C1 segment of cervical spinal cord (tissue), 14 donors: ENCODE measurements around the gene RNF34.

Experiments
- DNase-seq, 14 donors: peaks; one replicate each; lab custom pipeline; 2025; lab: John Stamatoyannopoulos, UW

RNF34 gene

DNA sequence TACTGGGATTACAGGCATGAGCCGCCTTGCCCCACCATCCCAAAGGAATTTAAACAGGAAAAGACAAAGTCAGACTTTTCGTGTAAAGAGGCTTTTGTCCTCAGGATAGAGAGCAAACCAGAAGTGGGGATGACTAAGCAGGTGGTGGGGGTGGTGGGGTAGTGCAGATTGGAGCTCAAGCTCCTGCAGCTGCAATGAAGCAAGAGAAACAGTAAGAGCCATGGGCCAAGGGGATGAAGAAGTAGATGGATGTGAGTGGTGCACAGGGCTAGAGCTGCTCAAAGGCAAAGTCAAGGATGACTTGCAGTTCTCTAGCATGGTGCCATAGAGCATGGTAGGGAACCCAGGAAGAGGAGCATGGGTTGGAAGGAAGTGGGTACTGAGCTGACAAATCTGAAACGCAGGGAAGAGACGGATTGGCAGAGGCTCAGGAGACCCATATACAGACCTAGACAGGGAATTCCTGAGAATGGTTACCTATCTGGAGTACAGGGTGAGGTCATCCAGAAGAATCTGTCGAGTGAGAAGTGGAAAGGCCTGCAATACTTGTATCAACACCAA, 11.4 kb upstream of the RNF34 start:
- no peak for DNase-seq

DNA sequence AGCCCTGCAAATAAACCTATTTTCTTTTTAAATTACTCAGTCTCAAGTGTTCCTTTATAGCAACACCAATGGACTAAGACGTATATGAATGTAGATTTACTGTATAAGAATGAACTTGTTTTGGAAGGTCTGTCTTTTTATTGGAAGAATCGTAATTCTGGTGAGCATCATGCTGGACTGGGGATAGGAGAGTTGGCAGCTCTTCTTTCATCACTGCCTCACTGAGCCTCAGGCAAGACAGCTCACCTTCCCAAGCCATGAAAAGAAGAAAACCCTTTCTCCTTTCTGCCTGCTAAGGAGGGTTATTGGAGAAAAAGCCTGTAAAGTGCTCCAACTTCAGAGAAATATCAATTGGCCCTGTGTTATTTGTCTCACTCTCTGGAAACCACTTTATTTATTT, 9.1 kb upstream of the RNF34 start:
- no peak for DNase-seq

DNA sequence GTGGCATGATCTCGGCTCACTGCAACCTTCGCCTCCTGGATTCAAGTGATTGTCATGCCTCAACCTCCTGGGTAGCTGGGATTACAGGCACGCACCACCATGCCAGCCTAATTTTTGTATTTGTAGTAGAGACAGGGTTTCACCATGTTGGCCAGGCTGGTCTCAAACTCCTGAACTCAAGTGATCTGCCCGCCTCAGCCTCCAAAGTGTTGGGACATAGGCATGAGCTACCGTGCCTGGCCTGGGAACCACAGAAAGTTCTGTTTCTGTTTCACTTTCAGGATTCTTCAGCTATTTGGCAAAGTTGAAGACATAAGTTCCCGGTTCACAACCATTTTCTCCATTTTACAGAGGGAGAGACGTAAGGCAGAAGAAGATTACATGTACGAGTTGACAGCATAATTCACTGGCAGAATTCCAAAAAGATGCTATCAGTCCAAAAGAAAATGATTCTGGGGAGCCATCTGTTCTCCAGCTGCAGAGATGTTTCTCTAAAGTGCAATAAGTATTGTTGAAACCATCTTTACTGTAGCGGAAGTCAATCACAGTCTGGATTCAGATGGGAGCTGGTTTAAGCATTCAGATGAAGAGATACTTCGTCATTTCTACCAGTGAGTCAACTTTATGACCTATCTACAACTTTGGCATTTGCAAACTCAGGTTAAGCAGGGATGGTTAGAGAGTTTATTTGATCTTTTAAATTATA, 8.1 kb upstream of the RNF34 start:
- no peak for DNase-seq

DNA sequence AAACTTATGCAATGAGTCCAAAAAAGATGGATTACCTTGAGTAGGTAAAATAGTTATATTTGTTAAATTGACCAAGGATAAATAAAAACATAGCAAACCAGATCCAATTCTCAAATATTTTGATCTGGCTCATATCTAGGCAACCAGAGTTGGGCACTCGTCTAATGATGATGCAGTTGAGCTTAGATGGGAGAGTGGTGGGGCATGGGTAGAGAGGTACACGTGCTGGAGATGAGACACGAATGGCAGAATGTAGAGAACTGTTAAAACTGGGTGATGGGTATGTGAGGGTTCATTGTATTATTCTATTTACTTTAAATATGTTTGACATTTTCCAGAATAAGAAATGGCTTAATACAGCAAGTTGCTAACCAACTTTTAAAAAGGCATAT, 7.6 kb upstream of the RNF34 start:
- no peak for DNase-seq

DNA sequence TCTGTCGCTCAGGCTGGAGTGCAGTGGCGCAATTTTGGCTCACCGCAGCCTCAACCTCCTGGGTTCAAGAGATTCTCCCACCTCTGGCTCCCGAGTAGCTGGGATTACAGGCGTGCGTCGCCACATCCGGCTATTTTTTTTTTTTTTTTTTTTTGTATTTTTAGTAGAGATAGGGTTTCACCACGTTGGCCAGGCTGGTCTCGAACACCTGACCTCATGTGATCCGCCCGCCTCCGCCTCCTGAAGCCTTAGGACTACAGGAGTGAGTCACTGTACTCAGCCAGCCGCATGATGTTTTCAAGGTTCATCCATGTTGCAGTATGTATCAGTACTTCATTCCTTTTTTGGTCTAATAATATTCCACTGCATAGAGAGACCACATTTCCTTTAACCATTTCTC, 2.4 kb upstream of the RNF34 start:
- DNase-seq = no peak

DNA sequence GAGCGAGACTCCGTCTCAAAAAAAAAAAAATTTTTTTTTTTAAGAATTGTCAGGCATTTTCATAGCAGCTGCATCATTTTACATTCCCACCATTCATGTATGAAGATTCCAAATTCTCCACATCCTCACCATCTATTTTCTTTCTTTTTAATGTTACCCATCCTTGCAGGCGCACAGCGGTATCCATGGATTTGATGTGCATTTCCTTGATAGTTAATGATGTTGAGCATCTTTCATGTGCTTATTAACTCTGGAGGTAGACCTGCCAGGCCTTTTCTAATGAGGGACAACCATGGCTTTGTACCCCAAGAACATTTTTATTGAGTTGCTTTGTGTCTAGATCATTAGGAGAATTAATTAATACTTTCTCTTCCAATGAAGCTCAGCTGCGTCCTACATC, 1.6 kb upstream of the RNF34 start:
- DNase-seq = no peak

DNA sequence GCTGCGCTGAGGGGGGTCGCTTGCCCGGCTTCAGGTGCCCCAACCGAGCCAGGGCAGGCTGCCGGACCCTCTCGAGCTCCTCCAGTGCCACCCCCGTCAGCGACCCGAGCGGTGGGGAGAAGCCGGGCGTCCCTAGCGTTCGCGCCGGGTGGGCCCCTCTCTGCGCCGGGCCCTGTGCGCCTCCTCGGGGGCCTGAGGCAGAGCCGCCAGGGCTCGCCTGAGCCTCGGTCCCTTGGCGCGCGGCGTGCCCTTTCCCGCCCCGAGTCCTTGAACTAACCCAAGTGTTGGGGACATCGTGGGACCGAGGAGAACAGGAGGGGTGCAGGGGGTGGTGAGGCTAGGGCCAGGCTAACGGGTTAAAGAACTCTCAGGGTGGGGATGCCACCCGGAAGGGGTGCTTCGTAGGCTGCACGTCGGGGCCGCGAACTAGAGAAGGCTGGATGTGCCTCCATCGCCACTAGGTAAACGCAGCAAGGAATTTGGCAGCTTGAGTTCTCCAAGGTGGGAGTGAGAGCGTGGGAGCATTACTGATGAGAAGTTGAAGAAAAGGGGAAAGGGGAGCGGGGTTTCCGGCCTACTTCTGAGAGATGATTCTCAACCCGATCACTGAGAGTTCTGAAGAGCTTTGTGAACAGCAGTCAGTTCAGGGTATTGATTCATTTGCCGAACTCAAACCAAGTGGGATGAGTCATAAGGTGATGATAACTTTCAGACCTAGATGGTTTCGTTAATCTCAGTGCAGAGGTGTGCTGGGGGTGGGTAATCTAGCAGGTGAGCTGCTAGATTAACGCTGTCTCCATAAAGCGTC, 618 bp downstream of the RNF34 start:
- peak in 8 of 14 donors; percentile 15 to 65 (median 40) for DNase-seq

DNA sequence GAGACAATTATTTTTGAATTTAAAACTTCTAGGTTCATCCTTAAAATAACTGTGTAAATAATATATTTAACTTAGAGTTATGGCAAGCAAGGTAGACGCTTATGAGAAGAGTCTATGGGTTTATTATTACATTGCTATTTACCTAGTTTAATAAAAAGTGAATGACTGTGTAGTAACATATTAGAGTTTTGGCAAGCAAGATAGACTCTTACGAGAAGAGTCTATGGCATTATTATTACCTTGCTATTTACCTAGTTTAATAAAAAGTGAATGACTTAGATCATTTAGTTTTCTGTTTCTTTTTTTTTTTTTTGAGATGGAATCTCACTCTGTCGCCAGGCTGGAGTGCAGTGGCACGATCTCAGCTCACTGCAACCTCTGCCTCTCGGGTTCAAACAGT, 3.8 kb downstream of the RNF34 start:
- DNase-seq = no peak

DNA sequence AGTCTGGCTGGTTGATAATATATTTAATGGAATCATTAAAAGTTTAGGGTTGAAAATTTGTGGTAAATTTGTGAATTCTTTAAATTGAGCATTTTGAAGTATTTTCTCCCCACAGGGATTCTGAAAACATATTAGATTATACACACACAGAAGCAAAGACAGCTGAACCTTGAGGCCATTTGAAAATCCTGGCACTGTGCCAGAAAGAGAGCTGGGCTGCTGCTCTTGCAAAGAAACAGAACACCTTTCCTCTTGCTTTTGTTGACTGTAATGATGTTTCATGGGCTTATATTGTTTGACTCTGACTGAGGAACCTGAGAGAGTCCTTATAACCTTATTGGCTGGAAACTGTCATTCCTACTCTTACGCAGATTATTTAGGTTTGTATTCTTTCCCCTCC, 4.8 kb downstream of the RNF34 start:
- no peak for DNase-seq

DNA sequence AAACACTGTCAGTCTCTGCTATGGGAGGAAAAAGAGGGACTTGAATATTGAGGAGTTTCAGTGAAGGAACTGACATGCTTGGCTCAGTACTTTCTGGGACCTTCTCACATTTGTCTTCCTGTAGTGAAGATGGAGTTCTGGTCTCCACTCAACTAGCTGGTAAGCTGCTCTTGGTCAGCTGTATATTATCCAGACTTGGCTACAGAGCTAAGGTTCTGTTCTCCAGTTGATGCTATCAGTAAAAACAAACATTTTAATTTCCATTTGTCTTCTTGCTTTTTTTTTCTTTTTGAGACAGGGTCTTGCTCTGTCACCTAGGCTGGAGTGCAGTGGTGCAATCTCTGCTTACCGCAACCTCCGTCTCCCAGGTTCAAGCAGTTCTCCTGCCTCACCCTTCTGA, 5.3 kb downstream of the RNF34 start:
- no peak for DNase-seq

DNA sequence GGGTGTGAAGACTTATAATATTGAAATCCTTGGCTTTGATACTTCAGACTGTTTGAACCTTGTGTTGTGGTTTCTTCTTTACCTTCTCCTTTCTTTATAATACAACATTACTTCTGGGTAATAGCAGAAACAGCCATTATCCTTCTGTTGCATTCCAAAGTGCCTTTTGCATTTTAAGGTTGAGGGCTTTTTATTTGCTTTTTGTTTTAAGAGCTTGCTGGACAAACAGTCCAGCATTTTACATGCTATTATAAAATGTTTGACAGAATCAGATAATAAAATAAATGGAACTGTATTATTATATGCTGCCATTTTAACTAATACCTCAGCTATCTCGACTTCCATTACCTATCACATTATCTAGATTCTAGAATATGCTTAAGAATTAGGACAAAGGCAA, 14.0 kb downstream of the RNF34 start:
- no peak for DNase-seq

DNA sequence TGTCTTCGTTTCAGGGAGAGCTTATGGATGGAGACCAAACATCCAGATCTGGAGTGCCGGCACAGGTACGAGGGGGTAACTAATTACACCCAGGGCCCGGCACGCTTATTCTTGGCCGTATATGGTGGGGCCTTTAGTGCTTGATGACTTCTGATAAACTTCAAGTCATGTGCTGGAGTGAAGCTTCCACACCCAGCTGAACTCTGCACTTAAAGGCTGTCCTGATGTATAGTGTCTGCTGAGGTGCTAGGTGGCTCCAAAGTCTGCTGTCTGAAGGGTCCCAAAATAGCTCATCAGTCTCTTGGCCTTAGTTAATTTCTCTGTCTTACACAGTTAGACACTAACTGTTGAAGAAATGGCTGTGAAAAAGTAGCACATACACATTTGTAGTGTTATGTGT, 17.9 kb downstream of the RNF34 start:
- DNase-seq = no peak

DNA sequence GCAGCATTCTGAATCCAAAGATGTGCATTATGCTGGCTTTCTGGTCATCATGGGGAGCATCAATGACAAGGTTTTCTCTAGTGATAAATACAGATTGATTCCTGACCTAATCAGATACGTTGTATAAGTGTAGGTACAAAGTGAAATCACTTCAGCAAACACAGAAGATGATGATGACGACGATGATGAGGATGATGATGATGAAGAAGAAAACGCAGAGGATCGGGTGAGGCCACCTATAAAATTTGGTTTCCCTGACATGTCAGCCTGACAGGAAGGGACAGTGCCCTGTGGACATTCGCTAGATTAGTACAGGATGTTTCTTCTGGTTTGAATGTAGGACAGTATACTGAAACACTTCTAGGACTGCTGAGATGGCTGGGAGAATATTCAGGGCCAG, 20.2 kb downstream of the RNF34 start:
- DNase-seq = no peak

DNA sequence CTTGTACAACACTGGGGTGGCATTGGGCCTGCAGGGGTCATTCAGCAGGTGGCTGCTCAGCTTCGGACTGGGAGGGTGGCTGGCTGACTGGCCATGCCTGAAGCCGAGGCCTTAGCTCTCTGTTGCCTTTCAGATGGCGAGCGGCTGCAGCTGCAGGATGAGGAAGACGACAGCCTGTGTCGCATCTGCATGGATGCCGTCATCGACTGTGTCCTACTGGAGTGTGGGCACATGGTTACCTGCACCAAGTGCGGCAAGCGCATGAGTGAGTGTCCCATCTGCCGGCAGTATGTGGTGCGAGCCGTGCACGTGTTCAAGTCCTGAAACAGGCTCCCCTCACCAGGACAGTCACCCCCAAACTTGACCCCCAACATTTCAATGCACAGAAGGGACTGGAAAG, 23.3 kb downstream of the RNF34 start:
- DNase-seq = peak in 2 of 14 donors; percentile 6 to 49

DNA sequence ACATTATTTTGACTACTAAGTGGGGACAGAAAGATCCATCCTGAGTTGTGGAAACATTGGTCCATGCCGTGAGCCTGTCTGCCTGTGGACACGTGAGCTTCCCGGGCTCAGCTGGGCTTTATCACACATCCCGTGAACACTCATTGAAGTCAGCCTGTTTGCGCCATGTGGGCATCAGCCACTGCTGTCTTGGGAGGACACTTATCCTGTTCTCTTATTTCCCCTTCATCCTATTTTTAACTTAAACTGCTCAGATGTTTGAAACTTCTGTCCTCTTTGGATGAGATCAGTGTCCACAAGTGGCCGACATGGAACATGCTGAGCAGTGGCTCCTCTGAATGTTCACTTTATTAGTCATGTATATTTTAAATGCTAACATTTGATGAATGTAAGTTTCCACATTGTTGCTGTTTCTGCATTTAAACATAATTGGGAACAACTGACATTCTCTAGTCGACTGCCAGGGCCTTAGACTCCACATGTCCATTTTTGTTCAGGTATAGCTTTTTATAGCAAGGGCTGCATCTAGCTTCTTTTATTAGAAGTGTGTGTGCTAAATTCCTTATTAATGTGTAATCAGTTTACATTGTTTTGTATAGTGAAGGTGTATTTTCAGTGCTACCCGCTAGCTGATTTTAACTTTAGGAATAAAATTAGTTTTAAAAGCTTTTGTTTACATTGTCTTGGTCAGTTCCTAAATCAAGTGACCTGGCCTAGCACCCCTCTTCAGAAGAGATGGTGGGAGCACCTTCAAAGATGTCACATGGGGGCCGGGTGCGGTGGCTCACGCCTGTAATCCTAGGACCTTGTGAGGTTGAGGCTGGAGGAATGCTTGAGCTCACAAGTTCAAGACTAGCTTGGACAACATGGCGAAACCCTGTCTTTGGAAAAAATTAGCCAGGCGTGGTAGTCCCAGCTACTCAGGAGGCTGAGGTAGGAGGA, 24.0 kb downstream of the RNF34 start:
- peak in 1 of 14 donors; percentile 30 for DNase-seq

DNA sequence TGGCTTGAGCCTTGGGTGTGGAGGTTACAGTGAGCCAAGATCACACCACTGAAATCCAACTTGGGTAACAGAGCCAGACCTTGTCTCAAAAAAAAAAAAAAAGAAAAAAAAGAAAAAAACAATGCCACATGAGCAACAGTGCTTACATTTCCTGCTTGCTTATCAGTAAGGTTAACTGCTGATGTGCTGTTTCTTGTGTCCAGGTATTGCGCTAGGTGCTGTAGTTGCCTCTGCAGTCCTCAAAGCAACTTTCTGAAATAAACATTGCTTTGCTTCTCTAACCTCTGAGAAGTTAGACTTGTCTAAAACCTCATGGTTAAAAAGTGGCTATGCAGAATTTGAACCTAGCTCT, 24.7 kb downstream of the RNF34 start:
- no peak for DNase-seq

DNA sequence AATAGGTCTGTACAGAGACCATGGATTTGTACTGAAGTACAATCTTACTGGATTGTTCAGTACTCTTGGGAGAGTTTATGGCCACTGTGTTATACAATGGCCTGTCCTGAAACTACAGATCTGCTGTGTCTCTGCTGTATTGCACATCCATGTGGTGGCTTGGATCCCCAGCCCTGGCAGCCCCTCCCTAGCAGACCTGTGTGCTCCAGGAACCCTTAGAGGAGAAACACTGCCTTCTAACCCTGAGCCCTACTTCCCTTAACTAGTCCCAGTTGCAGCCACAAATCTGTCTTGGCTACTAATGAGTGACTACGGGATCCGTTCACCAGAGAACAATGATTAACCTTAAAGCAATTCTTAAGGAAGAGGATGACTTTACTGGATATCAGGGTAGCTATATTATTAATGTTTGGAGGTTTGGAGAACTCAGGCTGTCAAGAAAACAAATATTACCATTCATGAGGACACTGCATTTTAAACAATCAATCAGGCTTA, 27.7 kb downstream of the RNF34 start:
- no peak for DNase-seq

DNA sequence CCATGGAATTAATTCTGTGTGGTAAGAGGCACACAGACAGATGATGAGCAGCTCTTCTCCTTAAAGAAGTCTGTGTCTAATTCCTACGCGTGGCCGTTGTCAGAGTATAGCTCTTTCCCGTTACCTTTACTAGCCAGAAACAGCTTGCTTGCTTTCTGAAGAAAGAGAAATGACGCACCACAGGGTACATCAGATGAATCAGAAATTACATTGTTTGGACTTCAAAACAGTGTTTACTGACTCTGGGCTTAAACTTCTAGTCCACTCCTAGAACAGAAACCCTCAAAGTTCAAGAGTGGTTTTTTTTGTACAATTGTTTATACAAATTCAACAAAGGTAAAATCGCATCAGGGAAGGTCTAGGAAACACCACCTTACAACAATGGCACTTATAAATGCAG, 29.0 kb downstream of the RNF34 start:
- no peak for DNase-seq

DNA sequence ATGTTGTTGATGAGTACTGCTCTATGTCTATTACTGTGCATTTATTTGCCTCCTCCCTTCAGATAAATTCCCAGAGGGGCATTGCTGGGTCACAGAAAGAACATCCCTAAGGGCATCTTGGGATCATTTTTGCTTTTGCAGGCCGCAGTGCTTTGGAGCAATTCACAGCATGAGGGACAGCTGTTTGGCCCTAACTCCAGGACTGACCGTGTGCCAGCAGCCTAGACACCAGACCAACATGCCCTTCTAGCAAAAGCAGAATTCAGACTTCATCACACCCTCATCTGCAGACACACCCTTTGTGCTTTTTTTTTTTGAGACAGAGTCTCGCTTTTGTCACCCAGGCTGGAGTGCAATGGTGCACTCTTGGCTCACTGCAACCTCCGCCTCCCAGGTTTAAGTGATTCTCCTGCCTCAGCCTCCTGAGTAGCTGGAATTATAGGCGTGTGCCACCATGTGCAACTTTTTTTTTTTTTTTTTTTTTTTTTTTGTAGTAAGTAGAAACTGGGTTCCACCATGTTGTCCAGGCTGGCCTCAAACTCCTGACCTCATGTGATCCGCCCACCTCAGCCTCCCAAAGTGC, 31.0 kb downstream of the RNF34 start:
- DNase-seq = no peak

DNA sequence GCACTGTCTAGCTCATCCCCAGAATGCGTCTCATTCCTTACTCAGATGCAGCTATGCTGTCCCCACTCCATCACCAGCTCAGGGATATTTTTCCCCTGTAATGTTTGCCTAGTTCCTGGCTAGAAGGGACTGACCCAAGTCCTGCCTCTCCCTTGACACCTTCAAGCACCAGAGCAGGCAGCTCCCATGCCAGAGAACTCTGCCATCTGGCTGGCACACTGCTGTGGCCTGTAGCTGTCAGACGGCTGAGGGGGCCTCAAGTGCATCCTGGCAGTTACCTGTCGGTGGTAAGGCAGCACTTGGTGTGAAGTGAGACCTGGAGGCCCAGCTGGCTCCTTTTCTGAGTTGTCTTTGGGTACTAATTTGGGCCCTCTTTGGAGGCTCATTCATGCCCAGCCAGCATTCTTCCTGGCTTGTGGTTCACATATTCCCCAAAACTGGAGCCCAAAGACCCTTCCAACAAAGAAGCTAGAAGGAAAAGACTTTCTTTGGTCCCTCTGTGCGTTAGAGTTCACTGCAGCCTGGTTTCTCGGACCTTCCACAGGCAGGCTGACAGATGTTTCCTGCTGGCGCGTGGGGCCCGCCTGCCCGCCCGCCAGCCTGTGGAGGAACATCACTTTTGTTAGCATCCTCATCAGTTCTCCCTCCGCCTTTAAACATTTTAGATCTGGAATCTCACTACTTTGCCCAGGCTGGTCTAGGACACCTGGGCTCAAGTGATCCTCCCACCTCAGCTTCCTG, 33.0 kb downstream of the RNF34 start:
- no peak for DNase-seq

DNA sequence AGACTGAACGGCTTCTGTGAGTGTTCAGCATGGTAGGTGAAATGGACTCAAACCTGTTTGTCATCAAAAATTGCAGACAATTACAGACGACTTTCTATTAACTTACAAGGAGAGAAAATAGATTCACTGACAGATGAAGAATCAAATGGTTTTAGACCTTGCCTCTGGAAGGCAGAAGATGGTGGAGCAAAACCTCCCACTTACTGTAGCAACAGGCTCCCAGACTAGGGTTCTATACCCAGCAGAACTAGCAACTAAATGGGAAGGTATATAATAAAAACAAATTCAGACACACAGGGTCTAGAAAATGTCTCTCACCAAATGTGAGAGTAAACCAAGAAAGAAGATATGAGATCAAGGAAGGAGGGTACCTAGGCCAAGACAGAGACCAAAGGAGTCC, 36.8 kb downstream of the RNF34 start:
- no peak for DNase-seq
